ENCODE data around the gene PAAF1.
"Not testable (repeated sequence)": the region's sequence is repeated elsewhere in the genome, so short reads cannot be mapped to it uniquely, and the experiment has no call there.

PAAF1 gene, protein sequence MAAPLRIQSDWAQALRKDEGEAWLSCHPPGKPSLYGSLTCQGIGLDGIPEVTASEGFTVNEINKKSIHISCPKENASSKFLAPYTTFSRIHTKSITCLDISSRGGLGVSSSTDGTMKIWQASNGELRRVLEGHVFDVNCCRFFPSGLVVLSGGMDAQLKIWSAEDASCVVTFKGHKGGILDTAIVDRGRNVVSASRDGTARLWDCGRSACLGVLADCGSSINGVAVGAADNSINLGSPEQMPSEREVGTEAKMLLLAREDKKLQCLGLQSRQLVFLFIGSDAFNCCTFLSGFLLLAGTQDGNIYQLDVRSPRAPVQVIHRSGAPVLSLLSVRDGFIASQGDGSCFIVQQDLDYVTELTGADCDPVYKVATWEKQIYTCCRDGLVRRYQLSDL

DNA sequence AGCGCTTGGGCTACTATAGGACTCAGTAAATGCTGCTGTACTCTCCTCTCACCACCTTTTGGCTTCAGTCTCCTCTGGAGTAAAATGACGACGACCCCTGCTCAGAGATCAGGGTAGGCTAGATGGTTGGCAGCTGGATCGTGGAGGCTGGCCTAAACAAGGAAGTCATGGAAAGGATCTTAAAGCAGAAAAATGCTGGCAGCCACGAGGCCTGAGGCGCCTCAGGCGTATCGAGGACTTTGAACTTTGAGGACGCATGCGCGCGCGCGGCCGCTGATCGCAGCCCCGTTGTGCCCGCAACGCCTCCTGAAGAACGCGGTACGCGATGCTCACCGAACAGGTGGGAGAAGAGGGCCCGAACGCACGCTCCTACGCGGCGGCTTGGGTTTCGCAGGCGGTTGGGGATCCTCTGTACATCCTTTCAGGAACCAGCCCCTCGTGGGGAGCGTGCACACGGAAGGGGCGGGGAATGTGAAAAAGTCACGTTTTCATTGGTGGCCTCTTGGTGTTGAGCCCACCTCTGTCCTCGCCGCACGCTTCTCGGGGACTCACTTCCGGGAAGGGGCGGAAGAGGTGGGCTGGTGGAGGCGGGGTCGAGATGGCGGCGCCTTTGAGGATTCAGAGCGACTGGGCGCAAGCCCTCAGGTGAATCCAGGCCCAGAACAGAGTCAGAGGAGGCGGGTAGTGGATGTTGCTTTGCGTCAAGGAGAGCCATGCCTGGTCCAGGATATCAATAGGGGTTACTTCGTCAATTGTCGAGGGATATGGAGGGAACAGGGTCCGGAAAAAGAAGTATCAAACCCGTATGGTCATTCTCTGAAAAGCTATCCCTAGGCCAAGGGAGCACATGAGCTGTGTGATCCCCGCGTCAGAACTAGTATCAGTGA is at the start of gene PAAF1, which contains the start of gene COA4:
PAAF1 (plus strand) TSS at position 576 of the 887 bp plus-strand sequence; CDS start at position 599, 23 bp downstream.
COA4 (minus strand) TSS at position 423 of the 887 bp plus-strand sequence. CDS start 3,468 bp downstream, outside the sequence.
- peak; percentile 93 to 94 for DNase-seq

DNA sequence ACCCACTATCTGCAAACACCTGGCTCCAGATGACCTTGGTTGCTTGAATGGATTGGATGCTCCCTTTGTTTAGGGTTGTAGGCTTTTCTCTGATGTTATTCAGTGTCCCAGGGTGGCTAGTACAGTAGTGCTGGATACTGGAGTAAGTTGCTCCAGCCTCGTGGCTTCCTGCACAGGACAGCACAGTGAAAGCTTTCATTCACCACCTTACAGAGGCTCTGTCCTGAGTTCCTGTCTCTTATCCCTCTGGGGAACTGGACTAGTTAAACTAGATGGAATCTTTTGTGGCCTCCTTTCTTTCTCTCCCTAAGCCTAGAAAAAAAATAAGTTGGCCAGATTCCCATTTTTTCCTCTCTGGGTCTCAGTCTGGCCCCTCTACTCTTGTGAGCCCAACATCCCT is 46.5 kb upstream of the PAAF1 start:
- no peak for DNase-seq

- DNase-seq: no peak
Measured at GRCh38 chr11:73833067-73833466, 43.7 kb upstream of the PAAF1 start.

DNA sequence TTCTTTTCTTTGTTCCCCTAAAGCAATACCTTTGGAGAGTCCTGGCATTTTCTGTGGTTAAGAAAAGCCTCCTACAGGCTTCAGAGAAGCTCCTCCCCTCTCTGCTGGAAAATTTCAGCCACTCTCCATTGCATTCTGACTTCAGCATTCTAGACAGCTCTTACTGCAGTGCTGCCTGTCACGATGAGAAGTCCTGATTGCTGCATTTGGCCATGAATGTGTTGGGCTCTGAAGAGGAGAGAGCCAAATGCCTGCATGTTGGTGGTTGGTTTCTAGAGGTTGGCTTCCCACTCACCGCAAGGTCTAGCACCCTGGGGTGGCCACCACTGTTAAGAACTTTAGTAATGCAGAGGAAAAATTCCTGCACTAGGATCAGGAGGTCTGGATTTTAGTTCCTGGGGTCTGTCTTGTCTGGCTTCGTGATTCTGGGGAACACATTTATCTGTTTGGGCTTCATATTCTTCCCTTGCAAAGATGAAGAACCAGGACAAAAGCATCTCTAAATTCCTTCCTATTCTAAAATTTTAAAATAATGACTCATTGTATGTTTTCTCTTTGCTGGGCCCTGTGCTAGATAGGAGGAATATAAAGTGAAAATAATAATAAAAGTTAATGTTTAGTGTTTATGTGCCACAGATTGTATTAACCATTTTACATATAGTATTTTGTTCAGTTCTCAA is 38.2 kb upstream of the PAAF1 start:
- DNase-seq: no peak

GRCh38 chr11:73839123-73839457 is 37.7 kb upstream of the PAAF1 start:
- no peak for DNase-seq

DNA sequence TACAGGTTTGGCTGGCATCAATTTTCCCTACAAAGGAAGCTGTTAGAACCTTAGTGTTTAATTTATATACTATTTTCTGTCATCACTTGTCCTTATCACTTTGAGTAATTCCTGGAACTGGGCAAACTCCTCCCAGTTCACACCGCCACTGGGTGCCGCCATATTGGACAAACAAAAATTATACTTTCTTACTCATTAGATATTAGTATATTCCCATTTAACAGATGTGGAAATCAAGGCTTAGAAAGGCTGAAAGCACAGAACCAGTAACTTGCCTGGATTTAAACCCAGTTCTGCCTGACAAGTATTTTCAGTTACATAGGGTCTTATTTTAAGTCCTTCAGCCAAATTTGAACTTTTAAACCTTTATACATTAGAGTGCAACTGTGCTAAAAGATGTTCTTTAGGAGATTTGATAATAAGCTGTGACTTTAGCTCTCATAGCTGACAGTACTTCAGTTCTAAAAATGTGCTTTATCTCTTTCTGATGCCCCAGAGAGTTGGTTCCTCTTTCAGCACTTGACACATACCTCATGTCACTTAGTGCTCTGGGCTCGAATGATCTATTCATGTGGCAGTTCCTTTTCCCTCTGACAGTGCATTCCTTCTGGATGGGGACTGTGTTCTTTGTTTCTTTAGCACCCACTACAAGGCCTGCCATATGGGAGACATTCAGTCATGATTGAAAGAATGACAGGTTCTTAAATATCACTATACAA is 25.6 kb upstream of the PAAF1 start:
- no peak for DNase-seq

DNA sequence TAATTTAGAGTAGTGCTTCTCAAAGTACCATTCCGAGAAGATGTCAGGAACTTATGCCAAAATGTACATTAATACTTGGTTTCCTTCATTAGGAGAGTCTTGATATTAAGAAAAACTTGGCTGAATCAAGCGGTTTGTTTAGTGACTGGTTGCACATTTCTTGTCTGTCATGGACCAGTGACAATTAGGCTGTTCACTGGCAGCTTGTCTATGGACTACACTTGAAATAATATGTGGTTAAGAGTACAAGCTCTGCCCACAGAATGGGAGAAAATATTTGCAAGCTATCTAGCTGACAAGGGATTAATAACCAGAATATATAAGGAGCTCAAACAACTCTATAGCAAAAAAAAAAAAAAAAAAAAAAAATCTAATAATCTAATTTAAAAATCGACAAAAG is 24.8 kb upstream of the PAAF1 start:
- DNase-seq: no peak

DNA sequence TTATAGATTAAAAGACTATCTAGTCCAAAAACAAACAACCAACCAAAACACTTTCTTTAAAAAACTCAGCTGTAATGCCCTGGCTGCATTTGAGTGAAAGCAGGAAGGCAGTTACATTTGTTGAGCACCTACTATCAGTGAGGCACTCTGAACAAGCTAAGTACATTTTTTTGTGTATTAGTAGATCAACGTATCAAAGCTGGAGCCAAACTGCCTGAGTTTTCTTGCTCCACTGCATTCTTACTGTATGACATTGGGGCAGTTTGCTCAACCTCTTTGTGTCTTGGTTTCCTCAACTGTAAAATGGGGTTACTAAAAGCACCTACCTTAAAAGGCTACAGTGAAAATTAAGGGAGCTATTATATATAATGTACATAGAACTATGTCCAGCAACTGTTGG is 22.1 kb upstream of the PAAF1 start:
- DNase-seq: no peak

DNA sequence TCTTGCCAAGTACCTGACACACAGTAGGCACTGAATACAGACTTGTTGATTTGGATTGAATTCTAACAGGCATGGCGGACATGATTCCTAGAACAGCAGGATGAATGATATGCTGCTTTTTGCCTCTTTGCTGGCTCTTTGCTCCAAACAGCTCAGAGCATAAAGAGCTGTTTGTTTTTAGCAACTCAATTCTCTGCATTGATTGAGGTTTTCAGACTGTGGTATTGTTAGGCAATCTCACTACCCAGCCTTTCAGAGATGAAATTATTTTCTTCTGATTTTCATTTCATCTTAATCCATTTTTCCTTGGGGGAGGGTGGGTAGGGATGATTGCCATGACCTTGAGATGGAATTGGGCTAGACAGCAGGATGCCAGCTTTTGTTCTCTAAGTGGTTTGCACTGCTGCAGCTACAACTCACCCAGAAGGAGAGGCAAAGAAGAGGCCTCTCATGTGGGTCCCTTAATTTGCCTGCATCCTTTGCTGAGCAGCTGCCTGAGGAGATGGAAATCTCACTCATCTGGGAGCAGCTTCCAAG is 20.7 kb upstream of the PAAF1 start:
- no peak for DNase-seq

GRCh38 chr11:73859671-73860070 is 17.1 kb upstream of the PAAF1 start:
- no peak for DNase-seq

DNA sequence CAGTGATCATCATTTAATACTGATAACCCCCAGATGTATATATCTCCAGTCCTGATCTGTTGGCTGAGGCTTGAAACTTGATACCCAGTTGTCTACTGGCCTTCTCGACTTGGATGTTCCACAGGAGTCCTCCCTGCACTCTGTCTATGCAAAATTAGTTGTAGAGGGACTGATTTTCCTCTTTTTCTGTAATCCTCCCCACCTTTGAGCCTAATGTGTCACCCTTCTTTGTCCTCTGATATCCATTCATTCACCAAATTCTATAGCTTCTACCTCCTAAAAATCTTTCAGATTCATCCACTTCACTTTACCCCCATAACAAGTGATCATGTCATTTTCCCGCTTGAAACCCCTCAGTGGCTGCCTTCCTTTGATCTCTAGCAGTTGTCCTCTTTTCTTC is 16.6 kb upstream of the PAAF1 start:
- no peak for DNase-seq

GRCh38 chr11:73862986-73863385 is 13.8 kb upstream of the PAAF1 start:
- DNase-seq: no peak

- DNase-seq: no peak
Measured at GRCh38 chr11:73866095-73866579, 10.7 kb upstream of the PAAF1 start.

GRCh38 chr11:73866586-73866996 is 10.2 kb upstream of the PAAF1 start:
- DNase-seq: no peak

- no peak for DNase-seq
Measured at GRCh38 chr11:73869332-73869949, 7.4 kb upstream of the PAAF1 start.

DNA sequence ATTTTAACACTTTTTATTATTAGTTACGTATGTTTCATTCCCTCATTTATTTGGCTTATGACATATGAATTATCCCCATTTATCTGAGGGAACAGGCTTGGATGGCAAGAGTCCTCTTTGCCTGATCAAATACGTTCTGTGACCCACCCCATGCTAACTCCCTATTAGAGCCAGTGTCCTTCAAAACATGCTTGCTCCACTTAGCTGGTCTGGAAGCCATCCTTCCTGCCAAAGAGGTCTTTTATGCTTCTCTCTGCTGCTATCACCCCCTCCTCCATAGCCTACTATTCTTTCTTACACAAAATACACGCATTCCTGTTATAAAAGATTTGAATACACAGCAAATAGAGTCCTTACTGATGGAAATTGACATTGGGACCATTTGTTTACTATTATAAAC is 6.5 kb upstream of the PAAF1 start:
- no peak for DNase-seq

GRCh38 chr11:73872749-73873357 is 3.9 kb upstream of the PAAF1 start:
- DNase-seq: no peak

GRCh38 chr11:73875380-73875779 is 1.4 kb upstream of the PAAF1 start:
- no peak for DNase-seq

GRCh38 chr11:73875840-73876239 is 959 bp upstream of the PAAF1 start:
- no peak for DNase-seq

DNA sequence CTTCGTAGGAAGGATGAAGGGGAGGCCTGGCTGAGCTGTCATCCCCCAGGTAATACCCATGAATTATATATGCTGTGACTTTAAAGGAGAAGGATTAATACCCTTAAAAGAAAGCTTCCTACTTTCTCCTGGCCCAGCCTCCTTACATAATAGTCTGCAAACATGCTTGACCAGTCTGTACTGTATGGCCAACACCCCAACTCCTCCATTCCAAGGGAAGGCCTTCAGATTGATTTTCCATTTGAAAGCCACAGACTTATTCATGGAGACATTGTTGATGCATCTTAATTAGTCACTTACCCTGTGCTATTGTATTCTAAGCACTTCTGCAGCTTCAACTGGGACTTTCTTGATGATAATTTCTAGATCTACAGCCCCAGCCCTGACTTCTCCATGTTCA is 2.0 kb downstream of the PAAF1 start:
- no peak for DNase-seq

DNA sequence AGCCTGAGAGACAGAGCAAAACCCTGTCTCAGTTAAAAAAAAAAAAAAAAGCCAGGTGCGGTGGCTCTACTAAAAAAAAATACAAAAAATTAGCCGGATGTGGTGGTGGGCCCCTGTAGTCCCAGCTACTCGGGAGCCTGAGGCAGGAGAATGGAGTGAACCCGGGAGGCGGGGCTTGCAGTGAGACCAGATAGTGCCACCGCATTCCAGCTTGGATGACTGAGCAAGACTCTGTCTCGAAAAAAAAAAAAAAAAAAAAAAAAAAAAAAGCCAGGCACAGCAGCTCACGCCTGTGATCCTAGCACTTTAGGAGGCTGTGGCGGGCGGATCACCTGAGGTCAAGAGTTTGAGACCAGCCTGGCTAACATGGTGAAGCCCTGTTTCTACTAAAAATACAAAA is 3.6 kb downstream of the PAAF1 start:
- DNase-seq: not testable (repeated sequence)
